Suprapubic skin (tissue), 4 donors: ENCODE results near the gene LRRC3B. TPM values are rescaled to one million over a fixed set of nuclear protein-coding genes. Genes with fewer than 3 reads are reported as not detected.

Experiments
- DNase-seq, 2 donors: peaks; one replicate each; pipeline ENCODE4 v3.0.0-alpha.2; 2019; ENCODE audit warnings: low spot score in 2 of 2
- H3K27ac ChIP-seq: fragments of 200-600 bp; sonication (generic); one replicate; pipeline ENCODE4 v1.5.1; 2019
- H3K27me3 ChIP-seq: fragments of 200-600 bp; sonication (generic); one replicate; pipeline ENCODE4 v1.5.1; 2019
- H3K36me3 ChIP-seq: fragments of 200-600 bp; sonication (generic); one replicate; pipeline ENCODE4 v1.5.1; 2019
- H3K4me1 ChIP-seq: fragments of 200-600 bp; sonication (generic); one replicate; pipeline ENCODE4 v1.5.1; 2019
- H3K4me3 ChIP-seq: fragments of 200-600 bp; sonication (generic); one replicate; pipeline ENCODE4 v1.5.1; 2019; ENCODE audit warnings: mild to moderate bottlenecking
- H3K9me3 ChIP-seq: fragments of 200-600 bp; sonication (generic); one replicate; pipeline ENCODE4 v1.5.1; 2019
- EP300 ChIP-seq: sonication (generic); formaldehyde crosslinking; IDR thresholded peaks from one replicate; pipeline ENCODE4 v1.6.1; 2017; ENCODE audit warnings: antibody characterized with exemption
- POLR2A ChIP-seq, 2 donors: fragments of 450-650 bp; IDR thresholded peaks; one replicate each; pipeline ENCODE4 v1.6.1; 2017; ENCODE audit warnings: antibody characterized with exemption in 2 of 2, mild to moderate bottlenecking in 2 of 2, moderate library complexity in 2 of 2
- POLR2AphosphoS5 ChIP-seq, 3 donors: sonication (generic); formaldehyde crosslinking; IDR thresholded peaks; one replicate each; pipeline ENCODE4 v1.6.1; 2017; ENCODE audit warnings: antibody characterized with exemption in 3 of 3
- WGBS: methylation state at CpG from one replicate; pipeline ENCODE4 v1.1.5; 2018; 5-methylcytosine and 5-hydroxymethylcytosine counted together
- total RNA-seq, 4 donors: library from RNA; depleted of rRNA; stranded (reverse); fragments of >200 nt; gene quantifications; one replicate each; pipeline ENCODE4 v1.1.0, GENCODE V29; 2016
- TF ChIP-seq, protein P1 (sequence below), 2 donors: fragments of 200-600 bp in 1 of 2; fragments of 450-650 bp in 1 of 2; sonication (generic) in 1 of 2; IDR thresholded peaks; one replicate each; pipeline ENCODE4 v1.5.1; 2016 to 2019; ENCODE audit warnings: antibody characterized with exemption in 2 of 2, mild to moderate bottlenecking in 1 of 2, moderate library complexity in 1 of 2

Gene LRRC3B
- total RNA-seq, 4 donors from 2014 or later: not detected

DNA sequence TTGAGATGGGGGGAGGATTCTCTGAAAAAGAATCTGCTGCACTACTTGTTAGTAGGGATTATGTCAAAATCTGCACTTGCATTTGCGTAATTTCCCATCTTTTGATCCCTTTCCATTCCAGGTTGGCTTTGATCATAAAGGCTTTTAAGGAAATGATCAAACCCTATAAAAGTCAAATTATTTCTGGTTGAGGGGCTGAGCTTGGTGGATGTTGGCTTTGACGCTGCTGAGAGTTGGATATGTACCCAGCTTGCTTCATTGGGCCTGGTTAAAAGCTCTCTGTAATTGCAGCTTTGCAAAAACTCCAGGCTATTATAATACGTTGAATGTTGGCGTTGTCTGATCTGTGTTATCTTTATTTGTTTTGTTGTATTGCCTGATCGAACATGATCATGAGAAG lies 12.0 kb downstream of the LRRC3B start:
- no peak for DNase-seq
- no peak overlapping the region for H3K27ac ChIP-seq
- no peak overlapping the region for H3K4me3 ChIP-seq
- no peaks in the 10 kb centered on the region for H3K4me1 ChIP-seq
- WGBS: 68% methylated on average over 5 of the region's 5 CpGs
- TF ChIP-seq POLR2AphosphoS5 (IDR thresholded peaks at IDR 0.05): no peak
- no peak for TF ChIP-seq EP300
- no peak for TF ChIP-seq POLR2A (IDR thresholded peaks at IDR 0.05)
- TF ChIP-seq, protein P1, sequence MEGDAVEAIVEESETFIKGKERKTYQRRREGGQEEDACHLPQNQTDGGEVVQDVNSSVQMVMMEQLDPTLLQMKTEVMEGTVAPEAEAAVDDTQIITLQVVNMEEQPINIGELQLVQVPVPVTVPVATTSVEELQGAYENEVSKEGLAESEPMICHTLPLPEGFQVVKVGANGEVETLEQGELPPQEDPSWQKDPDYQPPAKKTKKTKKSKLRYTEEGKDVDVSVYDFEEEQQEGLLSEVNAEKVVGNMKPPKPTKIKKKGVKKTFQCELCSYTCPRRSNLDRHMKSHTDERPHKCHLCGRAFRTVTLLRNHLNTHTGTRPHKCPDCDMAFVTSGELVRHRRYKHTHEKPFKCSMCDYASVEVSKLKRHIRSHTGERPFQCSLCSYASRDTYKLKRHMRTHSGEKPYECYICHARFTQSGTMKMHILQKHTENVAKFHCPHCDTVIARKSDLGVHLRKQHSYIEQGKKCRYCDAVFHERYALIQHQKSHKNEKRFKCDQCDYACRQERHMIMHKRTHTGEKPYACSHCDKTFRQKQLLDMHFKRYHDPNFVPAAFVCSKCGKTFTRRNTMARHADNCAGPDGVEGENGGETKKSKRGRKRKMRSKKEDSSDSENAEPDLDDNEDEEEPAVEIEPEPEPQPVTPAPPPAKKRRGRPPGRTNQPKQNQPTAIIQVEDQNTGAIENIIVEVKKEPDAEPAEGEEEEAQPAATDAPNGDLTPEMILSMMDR (IDR thresholded peaks at IDR 0.05): no peak
- H3K27me3 ChIP-seq: no peaks in the 10 kb centered on the region
- H3K9me3 ChIP-seq: no peaks in the 10 kb centered on the region
- H3K36me3 ChIP-seq: no peaks in the 10 kb centered on the region

- Histone ChIP-seq H3K9me3 (no peaks in the 10 kb centered on the region), H3K27me3 (no peaks in the 10 kb centered on the region), H3K36me3 (no peaks in the 10 kb centered on the region), H3K4me1 (no peaks in the 10 kb centered on the region), H3K27ac (no peak overlapping the region), H3K4me3 (no peak overlapping the region)
- 81% methylated on average over 1 of the region's 1 CpG for WGBS
- DNase-seq: no peak
- TF ChIP-seq, protein P1 (IDR thresholded peaks at IDR 0.05): no peak
- TF ChIP-seq POLR2AphosphoS5 (IDR thresholded peaks at IDR 0.05) (no peak), EP300 (no peak), POLR2A (IDR thresholded peaks at IDR 0.05) (no peak)
These were observed 13.6 kb downstream of the LRRC3B start for GRCh38 chr3:26636096-26636727.

- Histone ChIP-seq H3K9me3 (no peaks in the 10 kb centered on the region), H3K36me3 (no peaks in the 10 kb centered on the region), H3K4me3 (no peak overlapping the region), H3K4me1 (no peaks in the 10 kb centered on the region), H3K27me3 (no peaks in the 10 kb centered on the region), H3K27ac (no peak overlapping the region)
- no peak for TF ChIP-seq POLR2AphosphoS5 (IDR thresholded peaks at IDR 0.05)
- TF ChIP-seq POLR2A (IDR thresholded peaks at IDR 0.05): no peak
- no peak for DNase-seq
These were observed 15.1 kb downstream of the LRRC3B start for GRCh38 chr3:26637698-26638097.

GRCh38 chr3:26638113-26638512 lies 15.5 kb downstream of the LRRC3B start:
- TF ChIP-seq POLR2AphosphoS5 (IDR thresholded peaks at IDR 0.05) (no peak), POLR2A (IDR thresholded peaks at IDR 0.05) (no peak), EP300 (no peak)
- TF ChIP-seq, protein P1 (IDR thresholded peaks at IDR 0.05): no peak
- no peaks in the 10 kb centered on the region for H3K4me1 ChIP-seq
- no peaks in the 10 kb centered on the region for H3K36me3 ChIP-seq
- no peak for DNase-seq
- no peaks in the 10 kb centered on the region for H3K27me3 ChIP-seq
- no peak overlapping the region for H3K27ac ChIP-seq
- 93% methylated on average over 2 of the region's 2 CpGs for WGBS
- no peak overlapping the region for H3K4me3 ChIP-seq
- H3K9me3 ChIP-seq: no peaks in the 10 kb centered on the region

DNA sequence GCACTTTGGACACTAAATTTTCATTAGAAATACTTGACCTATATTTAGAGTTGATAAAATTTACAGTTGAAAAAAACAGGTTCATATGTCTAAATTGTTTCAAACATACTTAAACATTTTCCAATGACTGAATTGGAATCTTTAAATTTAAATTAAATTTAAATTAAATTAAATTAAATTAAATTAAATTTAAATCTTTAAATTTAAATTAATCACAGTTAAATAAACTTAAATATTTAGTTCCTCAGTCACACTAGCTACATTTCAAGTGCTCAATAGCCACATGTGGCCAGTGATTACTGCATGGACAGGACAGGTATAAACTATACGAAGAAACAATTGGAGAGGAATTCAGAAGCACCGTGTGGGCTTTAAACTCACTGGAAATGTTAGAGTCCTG lies 16.8 kb downstream of the LRRC3B start:
- Histone ChIP-seq H3K27ac (no peak overlapping the region), H3K27me3 (no peaks in the 10 kb centered on the region), H3K9me3 (no peaks in the 10 kb centered on the region), H3K4me3 (no peak overlapping the region), H3K36me3 (no peaks in the 10 kb centered on the region), H3K4me1 (no peaks in the 10 kb centered on the region)
- 92% methylated on average over 2 of the region's 2 CpGs for WGBS
- TF ChIP-seq, protein P1 (IDR thresholded peaks at IDR 0.05): no peak
- TF ChIP-seq POLR2AphosphoS5 (IDR thresholded peaks at IDR 0.05) (no peak), EP300 (no peak), POLR2A (IDR thresholded peaks at IDR 0.05) (no peak)
- no peak for DNase-seq

- Histone ChIP-seq H3K4me3 (no peak overlapping the region), H3K27ac (no peak overlapping the region), H3K36me3 (no peaks in the 10 kb centered on the region), H3K27me3 (no peaks in the 10 kb centered on the region), H3K4me1 (no peaks in the 10 kb centered on the region), H3K9me3 (no peaks in the 10 kb centered on the region)
- WGBS: 55% methylated on average over 3 of the region's 3 CpGs
- TF ChIP-seq POLR2A (IDR thresholded peaks at IDR 0.05) (no peak), POLR2AphosphoS5 (IDR thresholded peaks at IDR 0.05) (no peak), EP300 (no peak)
- TF ChIP-seq, protein P1 (IDR thresholded peaks at IDR 0.05): no peak
- DNase-seq: no peak
These were observed 24.5 kb downstream of the LRRC3B start for GRCh38 chr3:26647078-26647477.
